Activated CD8-positive, alpha-beta memory T cell treated with anti-CD3 and anti-CD28 coated beads, Interleukin-2, amount 50 U/mL, for 1 hour (primary cell): ENCODE data around the gene PDAP1.
"Not testable (repeated sequence)": the region's sequence is repeated elsewhere in the genome, so short reads cannot be mapped to it uniquely, and the experiment has no call there.

Source experiments
- DNase-seq: peaks from one replicate; pipeline ENCODE4 v3.0.0-alpha.2; 2020; ENCODE audit errors: extremely low read depth

Gene PDAP1

DNA sequence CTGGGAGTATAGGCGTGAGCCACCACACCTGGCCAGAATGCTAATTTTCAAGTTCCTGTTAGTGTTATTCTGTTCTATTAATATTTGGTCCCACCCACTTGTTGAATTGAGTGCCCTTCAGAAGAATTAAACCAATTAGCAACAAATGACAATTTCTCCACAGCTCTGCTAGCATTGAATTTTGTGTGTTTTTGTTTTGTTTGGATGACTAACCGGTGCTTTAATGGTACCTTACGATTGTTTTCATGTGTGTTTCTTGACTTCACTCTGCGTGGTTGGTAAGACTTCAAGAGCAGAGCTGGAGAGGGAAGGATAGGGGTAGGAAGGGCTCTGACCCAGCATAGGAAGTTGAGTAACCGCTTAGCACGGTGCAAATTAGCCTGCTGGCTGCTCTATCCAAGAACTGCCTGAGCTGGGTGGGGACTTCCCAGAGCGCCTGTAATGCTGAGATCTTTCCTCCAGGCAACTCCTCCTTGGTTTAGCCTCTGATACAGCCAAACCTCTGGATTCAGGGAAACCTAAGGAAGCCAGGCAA lies 29.3 kb downstream of the PDAP1 start:
- no peak for DNase-seq

DNA sequence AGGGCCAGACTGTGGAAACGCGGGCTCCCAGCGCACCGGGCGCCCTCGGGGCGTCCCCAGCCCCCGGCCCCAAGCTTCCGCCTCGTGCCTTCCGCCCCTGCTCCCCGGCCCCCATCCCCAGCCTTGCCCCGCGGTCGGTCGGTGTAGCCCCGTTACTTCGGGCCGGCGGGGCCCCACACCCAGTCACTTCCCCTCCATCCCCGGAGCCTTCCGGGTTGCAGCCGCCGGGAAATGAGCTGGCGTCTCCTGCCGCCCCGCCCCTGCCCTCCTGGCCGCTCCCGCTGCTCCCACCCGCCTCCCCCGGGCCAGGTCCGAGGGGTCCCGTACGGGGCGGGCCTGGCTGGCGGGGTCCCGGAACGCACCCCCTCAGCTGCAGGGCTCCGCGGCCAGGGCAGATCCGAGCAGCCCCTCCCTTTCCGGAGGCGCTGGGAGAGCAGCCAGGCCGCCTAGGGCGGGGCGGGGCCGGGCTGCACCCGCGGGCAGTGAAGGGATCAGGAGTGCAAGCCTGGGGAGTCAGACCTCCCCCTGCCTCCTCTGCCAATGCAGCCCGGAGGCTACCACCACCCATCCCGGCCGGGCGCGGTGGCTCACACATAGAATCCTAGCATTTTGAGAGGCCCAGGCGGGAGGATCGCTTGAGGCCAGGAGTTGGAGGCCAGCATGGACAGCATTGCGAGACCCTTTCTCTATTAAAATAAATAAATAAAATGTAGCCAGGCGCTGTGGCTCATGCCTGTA lies 33.2 kb downstream of the PDAP1 start:
- DNase-seq, result no peak

DNA sequence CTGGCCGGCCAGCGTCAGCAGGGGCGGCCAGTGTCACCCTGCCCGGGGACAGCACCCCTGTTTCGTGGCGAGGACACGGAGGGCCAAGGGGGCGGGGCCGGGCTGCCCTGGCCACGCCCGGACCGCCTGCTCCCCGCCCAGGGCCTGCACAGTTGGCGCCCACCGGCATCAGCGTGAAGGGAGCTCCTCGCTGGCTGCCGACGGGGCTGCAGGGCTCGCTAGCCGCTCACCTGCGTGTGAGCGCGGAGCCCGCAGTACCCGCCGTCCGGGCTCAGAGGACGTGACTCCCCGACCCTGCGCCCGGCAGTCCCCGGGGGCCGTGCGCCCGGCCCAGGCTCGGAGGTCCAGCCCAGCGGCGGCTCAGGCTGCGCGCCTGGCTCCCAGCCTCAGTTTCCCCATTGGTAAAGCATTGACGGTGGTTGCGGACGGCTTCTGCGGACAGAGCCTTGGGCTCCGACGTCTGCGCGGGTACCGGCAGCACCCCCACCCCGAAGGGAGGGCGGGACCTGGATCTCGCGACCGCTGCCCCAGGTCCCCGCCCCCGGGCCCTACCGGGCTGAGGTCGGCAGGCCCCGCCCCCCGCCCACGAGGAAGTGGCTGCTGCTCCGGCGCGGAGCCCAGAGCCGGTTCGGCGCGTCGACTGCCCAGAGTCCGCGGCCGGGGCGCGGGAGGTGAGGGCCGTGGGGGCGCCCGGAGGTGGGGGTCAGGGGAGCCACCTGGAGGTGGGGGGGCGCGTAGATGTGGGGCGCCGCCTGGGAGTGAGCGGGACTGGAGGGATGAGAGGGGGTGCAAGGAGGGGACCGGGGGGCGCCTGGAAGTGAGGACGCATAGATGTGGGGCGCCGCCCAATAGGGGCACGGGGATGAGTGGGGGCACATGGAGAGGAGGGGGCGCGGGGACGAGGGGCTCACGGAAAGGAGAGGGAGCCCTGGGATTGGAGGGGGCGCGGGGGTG lies 34.0 kb downstream of the PDAP1 start, which contains the start of gene ARPC1B:
ARPC1B (plus strand) TSS at position 620 of the 954 bp plus-strand sequence. CDS start 10,985 bp downstream, outside the sequence.
- DNase-seq, result no peak

DNA sequence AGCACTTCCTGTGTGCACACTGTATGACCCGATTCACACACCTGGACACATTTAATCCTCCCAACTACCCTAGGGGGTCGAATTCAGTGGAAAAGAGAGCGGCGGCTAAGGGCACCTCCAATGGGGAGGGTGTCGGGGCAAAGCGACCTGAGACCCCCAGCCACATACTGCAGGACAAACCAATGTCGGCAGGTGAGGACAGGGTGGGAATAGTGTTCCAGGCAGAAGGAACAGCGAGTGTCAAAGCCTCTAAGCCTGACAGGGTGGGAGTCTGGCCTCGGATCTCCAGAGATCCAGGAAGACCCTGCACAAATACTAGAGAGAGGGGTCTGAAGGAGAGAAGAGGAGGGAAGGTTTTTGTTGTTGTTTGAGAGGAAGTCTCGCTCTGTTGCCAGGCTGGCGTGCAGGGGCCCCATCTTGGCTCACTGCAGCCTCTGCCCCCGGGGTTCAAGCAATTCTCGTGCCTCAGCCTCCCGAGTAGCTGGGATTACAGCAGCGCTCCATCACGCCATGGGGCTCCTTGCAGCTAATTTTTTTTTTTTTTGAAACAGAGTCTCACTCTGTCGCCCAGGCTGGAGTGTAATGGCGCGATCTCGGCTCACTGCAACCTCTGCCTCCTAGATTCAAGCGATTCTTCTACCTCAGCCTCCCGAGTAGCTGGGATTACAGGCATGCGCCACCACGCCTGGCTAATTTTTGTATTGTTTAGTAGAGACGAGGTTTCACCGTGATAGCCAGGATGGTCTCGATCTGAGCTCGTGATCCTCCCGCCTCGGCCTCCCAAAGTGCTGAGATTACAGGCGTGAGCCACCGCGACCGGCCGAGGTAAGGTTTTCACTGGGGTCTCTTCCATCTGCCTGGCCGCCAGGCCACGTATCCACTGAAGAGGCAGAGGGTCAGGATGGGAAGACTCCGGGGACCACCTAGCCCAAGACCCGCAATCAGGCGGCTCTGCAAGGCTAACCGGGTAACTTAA lies 35.0 kb downstream of the PDAP1 start:
- DNase-seq, result no peak

DNA sequence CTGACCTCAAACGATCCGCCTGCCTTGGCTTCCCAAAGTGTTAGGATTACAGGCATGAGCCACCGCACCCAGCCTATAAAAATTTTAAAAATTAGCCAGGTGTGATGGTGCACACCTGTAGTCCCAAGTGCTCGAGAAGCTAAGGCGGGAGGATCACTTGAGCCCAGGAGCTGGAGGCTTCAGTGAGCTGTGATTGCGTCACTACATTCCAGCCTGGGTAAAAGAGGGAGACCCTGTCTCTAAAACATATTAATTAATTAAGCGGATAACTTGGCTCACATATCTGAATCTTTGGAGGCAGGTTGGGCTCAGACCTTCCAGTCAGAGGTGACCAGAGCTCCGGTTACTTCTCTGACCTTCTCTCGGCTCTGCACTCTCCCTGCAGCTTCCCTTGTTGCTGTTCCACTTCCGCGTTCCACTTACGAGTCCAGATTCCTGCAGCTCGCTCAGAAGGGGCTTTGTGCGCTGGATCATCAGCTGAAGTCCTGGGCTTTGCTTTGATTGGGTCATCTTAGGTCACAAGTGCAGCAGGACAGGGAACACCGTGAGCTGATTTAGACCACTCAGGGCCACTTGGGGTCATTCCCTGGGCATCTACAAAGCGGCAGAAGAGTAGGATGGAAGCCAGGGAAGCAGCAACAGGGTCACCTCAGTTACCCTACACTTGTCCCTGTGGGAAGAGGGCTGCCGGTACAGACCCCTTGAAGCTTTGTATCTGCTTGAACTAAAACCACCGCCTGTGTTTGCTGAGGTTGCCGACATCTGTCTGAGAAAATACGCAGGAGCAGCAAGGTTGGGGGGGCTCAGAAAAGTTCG lies 35.9 kb downstream of the PDAP1 start:
- DNase-seq, result no peak

DNA sequence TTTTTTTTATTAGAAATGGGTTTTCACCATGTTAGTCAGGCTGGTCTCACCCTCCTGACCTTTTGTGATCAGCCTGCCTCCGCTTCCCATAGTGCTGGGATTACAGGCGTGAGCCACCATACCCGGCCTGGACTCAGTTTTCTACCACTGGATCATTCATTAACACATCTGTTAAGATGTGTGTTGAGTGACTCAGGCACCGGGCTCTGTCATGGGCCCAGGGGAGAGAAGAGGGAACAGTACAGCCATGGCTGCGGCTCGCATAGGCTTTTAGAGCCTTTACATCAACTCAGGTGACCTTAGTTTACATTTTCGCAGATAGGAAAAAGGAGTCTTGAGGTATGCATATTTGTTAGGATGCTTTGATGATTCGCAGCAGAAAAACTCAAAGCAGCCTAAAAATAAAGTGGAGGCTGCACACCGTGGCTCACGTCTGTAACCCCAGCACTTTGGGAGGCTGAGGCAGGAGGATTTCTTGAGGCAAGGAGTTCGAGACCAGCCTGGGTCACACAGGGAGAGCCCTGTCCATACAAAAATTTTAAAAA lies 36.9 kb downstream of the PDAP1 start:
- no peak for DNase-seq

DNA sequence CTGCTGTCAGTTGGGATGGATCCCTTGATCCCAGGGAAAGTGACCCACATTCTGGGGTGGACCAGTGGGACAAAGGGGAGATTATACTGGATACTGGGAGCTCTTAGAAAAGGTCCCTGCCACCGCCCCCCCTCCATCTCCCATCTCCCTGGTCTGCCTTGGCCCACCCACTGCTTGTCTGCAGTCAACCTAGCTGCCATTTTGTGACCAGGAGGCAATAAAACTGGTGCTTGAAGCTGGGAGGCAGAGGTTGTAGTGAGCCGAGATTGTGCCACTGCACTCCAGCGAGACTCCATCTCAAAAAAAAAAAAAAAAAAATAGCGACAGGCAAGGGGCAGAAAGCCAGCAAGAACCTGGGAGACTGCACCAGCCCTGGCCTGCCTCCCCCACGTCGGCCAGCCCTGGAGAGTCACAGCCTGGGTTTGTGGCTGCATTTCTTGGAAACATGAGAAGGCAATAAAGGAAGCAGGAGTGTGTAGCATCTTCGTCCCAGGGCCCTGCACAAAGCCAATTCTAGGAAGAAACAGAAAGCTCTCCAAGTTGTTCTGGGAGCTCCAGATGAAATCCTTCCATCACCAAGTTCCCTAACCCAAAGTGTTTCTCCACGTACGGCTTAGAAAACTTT lies 38.5 kb downstream of the PDAP1 start:
- DNase-seq, result no peak

DNA sequence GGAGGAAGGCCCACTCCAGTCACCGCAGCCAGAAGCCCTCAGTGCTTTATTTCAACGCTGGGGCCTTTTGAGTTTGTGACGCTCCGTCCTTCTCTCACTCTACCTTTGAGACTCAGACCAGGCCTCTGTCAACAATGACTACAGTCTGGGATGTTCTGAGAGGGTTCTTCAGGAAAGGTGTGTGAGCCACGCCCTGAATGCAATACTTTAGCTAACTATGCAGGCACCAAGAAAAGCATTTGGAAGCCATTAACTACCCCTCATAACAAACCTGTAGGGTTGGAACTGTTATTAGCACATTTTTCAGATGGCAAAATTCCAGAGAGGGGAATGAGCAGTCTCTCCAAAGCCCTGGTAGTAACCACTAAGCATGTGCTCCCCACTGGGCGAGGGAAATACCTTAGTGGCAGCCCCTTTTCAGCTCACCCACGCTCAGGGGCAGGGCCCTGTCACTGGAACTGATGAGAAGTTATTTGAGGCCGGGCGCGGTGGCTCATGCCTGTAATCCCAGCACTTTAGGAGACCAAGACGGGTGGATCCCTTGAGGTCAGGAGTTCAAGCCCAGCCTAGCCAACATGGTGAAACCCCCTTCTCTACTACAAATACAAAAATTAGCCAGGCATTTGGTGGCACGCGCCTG lies 39.5 kb downstream of the PDAP1 start:
- DNase-seq, result no peak

DNA sequence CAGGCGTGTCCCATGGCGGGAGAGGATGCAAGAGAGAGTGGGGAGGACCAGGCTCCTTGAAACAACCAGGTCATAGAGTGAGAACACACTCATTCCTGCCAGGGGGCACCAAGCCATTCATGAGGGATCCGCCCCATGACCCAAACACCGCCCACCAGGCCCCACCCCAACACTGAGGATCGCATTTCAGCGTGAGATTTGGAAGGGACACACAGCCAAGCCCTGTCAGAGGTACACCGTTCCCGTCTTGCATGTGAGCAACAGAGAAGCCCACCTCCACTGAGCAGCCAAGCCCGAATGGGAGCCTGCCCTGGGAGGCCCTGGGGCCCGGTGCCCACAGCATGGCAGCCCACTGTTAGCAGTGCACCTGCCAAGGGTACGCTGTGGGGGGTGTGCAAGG lies 41.8 kb downstream of the PDAP1 start:
- no peak for DNase-seq

DNA sequence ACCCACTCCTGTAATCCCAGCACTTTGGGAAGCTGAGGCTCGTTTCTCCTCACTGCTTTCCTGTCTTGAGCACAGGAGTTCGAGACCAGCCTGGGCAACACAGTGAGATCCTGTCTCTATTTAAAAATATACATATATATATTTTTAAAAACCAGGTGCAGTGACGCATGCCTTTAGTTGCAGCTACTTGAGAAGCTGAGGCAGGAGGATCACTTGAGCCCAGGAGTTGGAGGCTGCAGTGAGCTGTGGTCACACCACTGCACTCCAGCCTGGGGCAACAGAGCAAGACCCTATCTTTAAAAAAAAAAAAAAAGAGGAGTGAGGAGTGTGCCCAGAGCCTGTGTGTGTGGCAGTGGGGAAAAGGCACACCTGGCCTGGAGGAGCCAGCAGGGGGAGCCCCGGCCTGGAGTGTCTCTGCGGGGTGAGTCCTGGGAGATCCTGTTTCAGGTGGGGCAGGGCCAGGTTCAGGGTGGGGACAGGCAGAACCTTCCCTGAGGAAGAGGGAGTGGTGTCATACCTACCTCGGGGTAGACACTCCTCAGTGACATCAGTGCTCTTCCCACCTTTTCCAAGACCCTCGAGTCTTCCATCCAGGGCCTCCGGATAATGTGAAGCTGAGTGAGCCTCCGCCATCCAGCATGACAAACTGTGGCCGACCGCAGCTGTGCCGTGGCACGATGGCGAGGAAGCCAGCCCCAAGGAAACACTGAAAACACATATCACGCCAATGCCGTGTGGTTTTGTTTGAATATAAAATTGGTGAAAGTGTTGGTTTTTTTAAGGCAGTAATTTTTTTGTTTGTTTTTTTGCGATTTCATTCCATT lies 42.9 kb downstream of the PDAP1 start:
- DNase-seq, result no peak

DNA sequence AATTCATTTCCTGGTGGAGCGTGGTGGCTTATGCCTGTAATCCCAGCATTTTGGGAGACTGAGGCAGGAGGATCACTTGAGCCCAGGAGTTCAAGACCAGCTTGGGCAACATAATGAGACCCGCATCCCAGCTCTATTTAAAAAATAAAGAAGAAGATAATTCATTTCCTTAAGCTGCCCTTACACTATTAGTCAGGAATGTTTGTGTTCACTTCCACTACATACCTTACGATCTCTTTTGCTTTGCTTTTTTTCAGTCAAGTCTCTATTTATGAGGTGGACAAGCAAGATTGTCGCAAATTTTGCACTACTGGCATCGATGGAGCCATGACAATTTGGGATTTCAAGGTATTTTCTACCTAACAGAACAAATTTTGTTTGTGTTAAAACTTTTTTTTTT lies 45.1 kb downstream of the PDAP1 start:
- no peak for DNase-seq

DNA sequence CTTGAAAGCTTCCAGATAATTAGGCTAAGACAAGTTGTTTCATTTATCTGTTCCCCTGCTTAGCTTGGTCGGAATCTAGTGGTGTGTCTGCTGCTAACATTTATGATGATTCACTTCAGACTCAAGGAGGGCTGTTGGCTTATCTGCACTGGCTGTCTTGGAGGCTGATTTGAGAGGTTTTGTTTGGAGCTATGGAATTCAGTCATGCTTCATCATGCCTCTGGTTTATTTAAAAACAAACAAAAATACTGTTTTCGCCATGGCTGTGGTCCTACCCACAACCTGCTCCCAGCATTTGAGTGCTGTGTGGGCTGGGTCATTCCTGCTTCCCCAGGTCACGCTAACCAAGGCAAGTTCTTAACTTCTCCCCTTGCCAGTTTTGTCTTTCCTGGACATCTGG lies 45.6 kb downstream of the PDAP1 start:
- no peak for DNase-seq

DNA sequence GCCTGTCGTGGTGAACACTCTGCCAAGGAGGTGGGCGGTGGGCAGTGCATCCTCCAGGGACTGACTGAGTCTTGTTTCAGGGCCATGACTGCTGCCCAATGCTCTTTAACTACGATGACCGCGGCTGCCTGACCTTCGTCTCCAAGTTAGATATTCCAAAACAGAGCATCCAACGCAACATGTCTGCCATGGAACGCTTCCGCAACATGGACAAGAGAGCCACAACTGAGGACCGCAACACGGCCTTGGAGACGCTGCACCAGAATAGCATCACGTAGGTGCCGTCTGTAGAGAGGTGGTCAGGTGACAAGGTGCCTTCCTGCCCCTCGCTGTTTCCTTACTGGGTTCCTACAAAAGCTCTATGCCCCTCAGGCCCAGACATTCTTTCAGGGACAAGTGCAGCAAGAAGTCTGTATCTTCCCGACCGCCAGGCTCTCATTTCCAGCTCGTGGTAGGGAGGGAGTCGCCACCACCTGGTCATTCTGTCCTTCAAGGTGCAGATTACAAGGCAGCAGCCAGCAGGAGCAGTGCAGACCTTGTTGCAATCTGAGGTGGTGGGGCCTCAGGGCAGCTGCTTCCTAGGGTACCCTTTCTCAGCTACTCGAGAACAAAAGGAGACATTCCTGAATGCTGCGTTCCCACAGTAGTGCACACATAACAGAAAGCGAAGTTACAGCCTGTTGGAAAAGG lies 48.8 kb downstream of the PDAP1 start:
- DNase-seq, result no peak

DNA sequence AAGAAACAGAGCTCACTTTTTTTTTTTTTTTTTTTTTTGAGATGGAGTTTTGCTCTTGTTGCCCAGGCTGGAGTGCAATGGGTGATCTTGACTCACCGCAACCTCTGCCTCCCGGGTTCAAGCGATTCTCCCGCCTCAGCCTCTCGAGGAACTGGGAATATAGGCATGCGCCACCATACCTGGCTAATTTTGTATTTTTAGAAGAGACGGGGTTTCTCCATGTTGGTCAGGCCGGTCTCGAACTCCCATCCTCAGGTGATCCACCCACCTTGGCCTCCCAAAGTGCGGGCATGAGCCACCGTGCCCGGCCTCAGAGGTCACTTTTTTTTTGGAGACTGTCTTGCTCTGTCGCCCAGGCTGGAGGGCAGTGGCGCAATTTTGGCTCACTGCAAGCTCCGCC lies 49.9 kb downstream of the PDAP1 start:
- not testable (repeated sequence) for DNase-seq

DNA sequence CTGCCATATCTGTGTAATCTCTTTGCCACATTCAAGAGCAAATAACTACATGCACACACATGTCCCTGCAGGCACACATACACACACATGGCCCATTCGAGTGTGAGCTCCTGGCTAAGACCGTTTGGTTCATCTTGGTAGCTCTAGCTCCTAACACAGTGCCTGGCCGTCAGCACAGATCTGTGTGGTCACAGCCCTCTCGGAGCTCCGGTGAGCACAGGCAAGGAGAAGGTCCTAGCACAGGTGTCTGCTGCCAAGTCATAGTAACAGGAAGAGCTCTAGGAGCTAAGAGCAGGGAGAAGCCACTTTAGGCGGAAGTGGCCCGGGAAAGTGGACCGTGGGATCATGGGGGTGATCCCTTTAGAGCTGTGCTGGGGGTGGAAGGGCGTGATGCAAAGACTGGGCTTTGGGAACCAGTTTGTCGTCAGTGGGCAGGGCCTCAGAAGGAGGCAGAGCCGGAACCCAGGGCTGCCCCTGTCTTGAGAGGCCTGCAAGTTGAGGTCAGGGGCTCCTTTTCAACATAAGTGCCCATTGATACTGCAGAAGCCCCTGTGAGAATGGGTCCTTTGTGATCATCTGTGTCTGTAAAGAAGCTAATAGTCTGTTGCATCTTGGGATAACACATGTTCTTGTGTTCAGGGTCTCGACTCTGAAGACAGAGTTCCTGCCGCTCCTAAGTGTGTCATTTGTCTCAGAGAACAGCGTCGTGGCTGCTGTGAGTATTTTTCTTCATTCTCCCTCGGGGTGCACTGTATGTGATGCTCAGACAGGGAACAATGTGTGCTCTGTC lies 50.5 kb downstream of the PDAP1 start:
- no peak for DNase-seq

DNA sequence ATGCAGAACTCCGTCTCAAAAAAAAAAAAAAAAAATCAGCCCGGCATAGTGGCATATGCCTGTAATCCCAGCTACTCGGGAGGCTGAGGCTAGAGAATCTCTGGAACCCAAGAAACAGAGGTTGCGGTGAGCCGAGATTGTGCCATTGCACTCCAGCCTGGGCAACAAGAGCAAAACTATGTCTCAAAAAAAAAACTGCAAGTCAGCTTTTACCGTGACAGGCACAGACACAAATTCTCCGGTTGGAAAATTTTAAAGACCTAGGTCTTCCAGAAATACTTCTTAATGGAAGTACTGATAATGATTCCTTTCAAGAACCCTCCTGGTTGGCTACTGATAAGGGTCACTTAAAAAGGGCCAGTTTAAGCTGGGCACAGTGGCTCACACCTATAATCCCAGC lies 53.3 kb downstream of the PDAP1 start:
- no peak for DNase-seq

DNA sequence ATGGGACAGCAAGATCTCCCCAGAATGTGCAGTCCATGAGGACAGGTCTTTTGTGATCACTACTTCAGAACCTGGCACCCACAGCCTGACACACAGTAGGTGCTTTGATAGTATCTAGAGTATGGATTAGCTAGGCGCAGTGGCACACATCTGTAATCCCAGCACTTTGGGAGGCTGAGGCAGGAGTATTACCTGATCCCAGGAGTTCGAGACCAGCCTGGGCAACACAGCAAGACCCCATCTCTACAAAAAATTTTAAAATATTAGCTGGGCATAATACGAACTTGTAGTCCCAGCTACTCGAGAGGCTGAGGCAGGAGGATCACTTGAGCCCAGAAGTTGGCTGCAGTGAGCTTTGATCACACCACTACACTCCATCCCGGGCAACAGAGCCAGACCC lies 56.1 kb downstream of the PDAP1 start:
- DNase-seq, result no peak
